PC-9 (cell line): ENCODE measurements around the gene CPAMD8. TPM values are rescaled to one million over a fixed set of nuclear protein-coding genes. Genes with fewer than 3 reads are reported as not detected.
"Not testable (repeated sequence)": the region's sequence is repeated elsewhere in the genome, so short reads cannot be mapped to it uniquely, and the experiment has no call there.

Source experiments
- BruUV-seq: library from RNA; stranded (reverse); fragments of 400-500 nt; replicated peaks from 2 replicates; lab custom pipeline; 2021; lab: Mats Ljungman, UMichigan
- CTCF ChIA-PET: fragments of 300-600 bp; sonication (Branson Sonifier 250); formaldehyde crosslinking; loops from one replicate; lab custom pipeline; 2022; ENCODE audit warnings: antibody characterized with exemption; lab: Charles Lee
- POLR2A ChIA-PET: fragments of 300-600 bp; sonication (Branson Sonifier 250); formaldehyde crosslinking; loops from one replicate; lab custom pipeline; 2022; ENCODE audit warnings: antibody characterized with exemption; ENCODE audit not compliant: unreplicated experiment; lab: Charles Lee
- DNase-seq, 2 experiments: peaks; one replicate each; pipeline versions ENCODE4 v3.0.0 to v3.0.0-alpha.2; 2015 to 2022; ENCODE audit warnings: mixed read lengths in 1 of 2
- H2AFZ ChIP-seq: fragments of 200-600 bp; sonication (generic); 2 replicates; pipeline ENCODE4 v1.8.1; 2017; ENCODE audit warnings: antibody characterized with exemption
- H3F3A ChIP-seq: fragments of 200-600 bp; sonication (generic); 2 replicates; pipeline ENCODE4 v1.8.1; 2017; ENCODE audit warnings: antibody characterized with exemption, mild to moderate bottlenecking, low read depth; ENCODE audit not compliant: insufficient read depth
- H3K27ac ChIP-seq: fragments of 200-600 bp; sonication (generic); 2 replicates; pipeline ENCODE4 v1.6.1; 2016; ENCODE audit warnings: mixed run types
- H3K27me3 ChIP-seq: fragments of 200-600 bp; sonication (generic); 2 replicates; pipeline ENCODE4 v1.6.1; 2016; ENCODE audit warnings: low read depth, mixed run types; ENCODE audit not compliant: insufficient read depth
- H3K36me3 ChIP-seq: fragments of 200-600 bp; sonication (generic); 2 replicates; pipeline ENCODE4 v1.6.1; 2016; ENCODE audit warnings: low read depth, mixed run types
- H3K4me1 ChIP-seq: fragments of 200-600 bp; sonication (generic); replicated peaks from 2 replicates; pipeline ENCODE4 v1.6.1; 2016; ENCODE audit warnings: mixed run types; ENCODE audit not compliant: insufficient read depth
- H3K4me2 ChIP-seq: fragments of 200-600 bp; sonication (generic); 2 replicates; pipeline ENCODE4 v1.6.1; 2017; ENCODE audit warnings: mixed run types
- H3K4me3 ChIP-seq: fragments of 200-600 bp; sonication (generic); 2 replicates; pipeline ENCODE4 v1.6.1; 2016; ENCODE audit warnings: mixed run types
- H3K79me2 ChIP-seq: fragments of 200-600 bp; sonication (generic); 2 replicates; pipeline ENCODE4 v1.6.1; 2017; ENCODE audit warnings: low read depth, mixed run types
- H3K9me2 ChIP-seq: fragments of 200-600 bp; sonication (generic); 2 replicates; pipeline ENCODE4 v1.8.1; 2017; ENCODE audit warnings: mild to moderate bottlenecking; ENCODE audit not compliant: insufficient read depth
- H3K9me3 ChIP-seq: fragments of 200-600 bp; sonication (generic); 2 replicates; pipeline ENCODE4 v1.8.1; 2016; ENCODE audit warnings: low read depth; ENCODE audit not compliant: insufficient read depth
- H4K20me1 ChIP-seq: fragments of 200-600 bp; sonication (generic); 2 replicates; pipeline ENCODE4 v1.8.1; 2017; ENCODE audit not compliant: insufficient read depth
- CTCF ChIP-seq: fragments of 200-600 bp; sonication (generic); conservative IDR thresholded peaks from 2 replicates; pipeline ENCODE4 v1.6.1; 2017; ENCODE audit warnings: mixed run types, antibody characterized with exemption, mild to moderate bottlenecking, moderate library complexity
- EZH2 ChIP-seq: fragments of 200-600 bp; sonication (generic); IDR thresholded peaks from 2 replicates; pipeline ENCODE4 v1.8.0; 2017; ENCODE audit warnings: antibody characterized with exemption, low read depth
- intact Hi-C: fragments of 100-400 bp; cut with micrococcal nuclease; formaldehyde crosslinking; loops from one replicate; pipeline ENCODE4 v1.10.0; 2022; ENCODE audit not compliant: unreplicated experiment
- total RNA-seq: library from RNA; stranded (reverse); gene quantifications from 2 replicates; pipeline ENCODE4 v1.2.3, GENCODE V29; 2021

The CPAMD8 gene
- total RNA-seq, 1 experiment from 2014 or later = 25.8 TPM

GRCh38 chr19:16942583-16942982 lies 84.0 kb downstream of the CPAMD8 start:
- no TSS peak for BruUV-seq
- TF ChIP-seq EZH2 = no peak
- no peak for TF ChIP-seq CTCF
- H4K20me1 ChIP-seq = no peaks in the 10 kb centered on the region
- no peaks in the 10 kb centered on the region for H3K9me3 ChIP-seq
- DNase-seq = peak in 1 of 2 experiments; percentile 13
- no peaks in the 10 kb centered on the region for H3K4me1 ChIP-seq
- POLR2A ChIA-PET = no interaction called here
- H3K27ac ChIP-seq = no peak overlapping the region
- intact Hi-C loops = no loop called here
- H3K9me2 ChIP-seq = no peaks in the 10 kb centered on the region
- H2AFZ ChIP-seq = no peak overlapping the region
- no peaks in the 10 kb centered on the region for H3K79me2 ChIP-seq
- H3K4me3 ChIP-seq = no peak overlapping the region
- CTCF ChIA-PET = no interaction called here
- H3K4me2 ChIP-seq = no peak overlapping the region
- no peaks in the 10 kb centered on the region for H3K36me3 ChIP-seq
- H3F3A ChIP-seq = peaks cover 15% of the 10 kb centered on the region
- H3K27me3 ChIP-seq = no peaks in the 10 kb centered on the region

GRCh38 chr19:16940626-16941025 lies 86.0 kb downstream of the CPAMD8 start:
- intact Hi-C loops = no loop called here
- CTCF ChIA-PET = no interaction called here

GRCh38 chr19:16940063-16940462 lies 86.5 kb downstream of the CPAMD8 start:
- H3K36me3 ChIP-seq, H2AFZ ChIP-seq, H3K4me3 ChIP-seq, H3K27me3 ChIP-seq, H3K9me3 ChIP-seq, H3K4me2 ChIP-seq, H3K4me1 ChIP-seq, DNase-seq, H3K27ac ChIP-seq, H3F3A ChIP-seq, H3K79me2 ChIP-seq, CTCF ChIA-PET, H4K20me1 ChIP-seq, POLR2A ChIA-PET, intact Hi-C loops, BruUV-seq, H3K9me2 ChIP-seq: not testable (repeated sequence)

More at GRCh38 chr19:16940626-16941025, 86.0 kb downstream of the CPAMD8 start:
- Histone ChIP-seq H3F3A (peaks cover under 1% of the 10 kb centered on the region; the same call in 1 of the 2 replicates), H3K27ac (no peak overlapping the region), H3K4me1 (no peaks in the 10 kb centered on the region), H3K27me3 (no peaks in the 10 kb centered on the region), H4K20me1 (no peaks in the 10 kb centered on the region), H3K79me2 (no peaks in the 10 kb centered on the region), H3K9me2 (no peaks in the 10 kb centered on the region), H3K36me3 (peaks cover under 1% of the 10 kb centered on the region; the same call in 1 of the 2 replicates), H3K4me3 (no peak overlapping the region), H3K9me3 (peaks cover 1% of the 10 kb centered on the region; the same call in 1 of the 2 replicates), H3K4me2 (no peak overlapping the region), H2AFZ (no peak overlapping the region)
- no TSS peak for BruUV-seq
- no peak for DNase-seq
- TF ChIP-seq EZH2 = no peak
- no peak for TF ChIP-seq CTCF
- POLR2A ChIA-PET = no interaction called here

- Histone ChIP-seq H3K79me2 (no peaks in the 10 kb centered on the region), H3K4me3 (no peak overlapping the region), H3K9me3 (peaks cover 22% of the 10 kb centered on the region), H4K20me1 (no peaks in the 10 kb centered on the region), H3K4me1 (no peaks in the 10 kb centered on the region), H3F3A (no peaks in the 10 kb centered on the region), H2AFZ (no peak overlapping the region), H3K27me3 (no peaks in the 10 kb centered on the region), H3K9me2 (no peaks in the 10 kb centered on the region), H3K36me3 (peaks cover 18% of the 10 kb centered on the region), H3K27ac (no peak overlapping the region), H3K4me2 (no peak overlapping the region)
- no TSS peak for BruUV-seq
- ChIA-PET CTCF (no interaction called here), POLR2A (interaction anchor here (0.6 kb wide), 2 partner anchors 30 to 84 kb away, joined by 4 read pairs; no protein-coding TSS in a partner anchor)
- DNase-seq = peak in 1 of 2 experiments; percentile 3
- intact Hi-C loops = no loop called here
- no peak for TF ChIP-seq EZH2
- no peak for TF ChIP-seq CTCF
Measured at GRCh38 chr19:16938211-16938610, 88.4 kb downstream of the CPAMD8 start.

- H4K20me1 ChIP-seq, H3K9me2 ChIP-seq, H3K4me2 ChIP-seq, H3K4me3 ChIP-seq, intact Hi-C loops, DNase-seq, BruUV-seq, CTCF ChIA-PET, H2AFZ ChIP-seq, H3K27ac ChIP-seq, H3K27me3 ChIP-seq, H3F3A ChIP-seq, H3K79me2 ChIP-seq, H3K4me1 ChIP-seq: not testable (repeated sequence)
- peaks cover 18% of the 10 kb centered on the region for H3K36me3 ChIP-seq
- H3K9me3 ChIP-seq = peaks cover 22% of the 10 kb centered on the region
- POLR2A ChIA-PET = interaction anchor here (0.6 kb wide), 1 partner anchor 29 kb away, joined by 4 read pairs; no protein-coding TSS in a partner anchor
Measured at GRCh38 chr19:16937796-16938195, 88.8 kb downstream of the CPAMD8 start.
